Fibroblast of the aortic adventitia (primary cell): ENCODE results near the gene VGF. TPM values are rescaled to one million over a fixed set of nuclear protein-coding genes. Genes with fewer than 3 reads are reported as not detected.

Source experiments
- DNase-seq: peaks from one replicate; pipeline ENCODE4 v3.0.0-alpha.2; 2010; ENCODE audit warnings: low read depth
- H3K4me3 ChIP-seq: 2 replicates; pipeline ENCODE4 v1.5.1; 2011; ENCODE audit warnings: low read depth, mild to moderate bottlenecking, control low read depth, low read length, moderate library complexity
- CTCF ChIP-seq: IDR thresholded peaks from 2 replicates; pipeline ENCODE4 v1.5.1; 2011; ENCODE audit warnings: mild to moderate bottlenecking, low read length, control low read depth, inconsistent platforms; ENCODE audit not compliant: insufficient read depth
- total RNA-seq: library from RNA; depleted of rRNA; stranded (reverse); fragments of >200 nt; gene quantifications from 2 replicates; pipeline ENCODE4 v1.2.3, GENCODE V29; 2012; ENCODE audit warnings: low replicate concordance

Gene VGF
- total RNA-seq, 1 donor: not detected

GRCh38 chr7:101127460-101128039 lies 37.8 kb downstream of the VGF start:
- peak; percentile 45 for DNase-seq
- TF ChIP-seq CTCF: no peak
- peak overlapping the region; percentile 86 for H3K4me3 ChIP-seq

- peak within 1 kb of the TSS; percentile 86 for H3K4me3 ChIP-seq
- TF ChIP-seq CTCF: peak; percentile 50
- peak; percentile 100 for DNase-seq
Measured at GRCh38 chr7:101126651-101127459, 38.5 kb downstream of the VGF start, which contains the start of gene SERPINE1. TSS of gene SERPINE1 (plus strand) at chr7:101127104. CDS start at chr7:101128394, 1,290 bp downstream.

- H3K4me3 ChIP-seq: no peak overlapping the region
- no peak for TF ChIP-seq CTCF
- DNase-seq: peak; percentile 88
Measured at GRCh38 chr7:101125989-101126650, 39.2 kb downstream of the VGF start.

GRCh38 chr7:101124376-101125056 lies 40.9 kb downstream of the VGF start:
- TF ChIP-seq CTCF: no peak
- peak; percentile 62 for DNase-seq

GRCh38 chr7:101123703-101124068 lies 41.7 kb downstream of the VGF start:
- no peak overlapping the region for H3K4me3 ChIP-seq
- DNase-seq: no peak
- TF ChIP-seq CTCF: no peak

More at GRCh38 chr7:101124376-101125056, 40.9 kb downstream of the VGF start:
- no peak overlapping the region for H3K4me3 ChIP-seq

- DNase-seq: no peak
- no peak for TF ChIP-seq CTCF
- peak overlapping the region; percentile 61 for H3K4me3 ChIP-seq
Measured at GRCh38 chr7:101122933-101123702, 42.3 kb downstream of the VGF start.
